ENCODE measurements around the gene ACOT12.

GRCh38 chr5:81409896-81410295 is 16.0 kb upstream of the ACOT12 start:
- TF ChIP-seq CTCF (conservative IDR thresholded peaks at IDR 0.05 in 1 of 2, IDR thresholded peaks at IDR 0.05 in 1 of 2; ENCODE audit: low read depth in 1 of 2, low read length in 2 of 2) (no peak), EZH2 (IDR thresholded peaks at IDR 0.05; ENCODE audit: low read length, missing control alignments) (no peak)

Measured in fibroblast of lung (primary cell).